Testis (tissue), 2 donors: ENCODE results near the gene SMYD3.

ENCODE experiments used
- POLR2A ChIP-seq: fragments of 450-650 bp; IDR thresholded peaks from one replicate; pipeline ENCODE4 v1.6.1; 2017; ENCODE audit warnings: antibody characterized with exemption, mild to moderate bottlenecking, moderate library complexity
- TF ChIP-seq, protein P1 (sequence below), 3 experiments: fragments of 450-650 bp in 2 of 3; fragments of 200-600 bp in 1 of 3; sonication (generic) in 1 of 3; IDR thresholded peaks; one replicate each; pipeline ENCODE4 v1.5.1; 2016 to 2019; ENCODE audit warnings: antibody characterized with exemption in 3 of 3, mild to moderate bottlenecking in 2 of 3, moderate library complexity in 1 of 3

DNA sequence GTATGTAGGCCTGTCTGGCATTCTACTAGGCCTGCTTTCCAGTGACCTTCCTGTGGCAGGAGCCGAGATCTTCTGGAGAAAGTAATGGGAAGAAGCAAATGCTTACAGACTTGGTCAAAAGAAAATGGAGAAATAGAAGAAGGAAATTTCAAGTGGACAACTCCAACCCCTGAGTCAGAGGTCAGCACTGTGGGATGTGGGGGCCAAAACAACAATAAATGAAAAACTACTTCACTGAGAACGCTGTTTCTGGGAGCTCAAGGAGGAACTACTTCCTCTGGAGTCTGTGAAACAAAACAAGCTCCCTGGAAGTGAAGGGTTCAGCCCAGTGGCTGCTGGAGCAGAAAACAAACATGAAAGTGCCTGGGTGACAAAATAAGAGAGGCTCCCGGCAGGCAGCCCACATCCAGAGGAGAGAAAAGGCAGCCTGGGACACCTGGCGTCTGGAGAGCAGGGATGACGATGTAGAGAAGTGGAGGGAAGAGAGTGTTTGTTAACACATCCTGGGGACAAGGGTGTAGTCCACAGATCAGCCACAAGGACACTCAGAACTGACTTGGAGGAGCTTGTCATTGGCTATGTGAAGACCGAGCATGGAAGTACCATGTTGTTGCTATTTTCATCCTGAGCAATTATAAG lies 355.2 kb downstream of the SMYD3 start:
- TF ChIP-seq, protein P1, sequence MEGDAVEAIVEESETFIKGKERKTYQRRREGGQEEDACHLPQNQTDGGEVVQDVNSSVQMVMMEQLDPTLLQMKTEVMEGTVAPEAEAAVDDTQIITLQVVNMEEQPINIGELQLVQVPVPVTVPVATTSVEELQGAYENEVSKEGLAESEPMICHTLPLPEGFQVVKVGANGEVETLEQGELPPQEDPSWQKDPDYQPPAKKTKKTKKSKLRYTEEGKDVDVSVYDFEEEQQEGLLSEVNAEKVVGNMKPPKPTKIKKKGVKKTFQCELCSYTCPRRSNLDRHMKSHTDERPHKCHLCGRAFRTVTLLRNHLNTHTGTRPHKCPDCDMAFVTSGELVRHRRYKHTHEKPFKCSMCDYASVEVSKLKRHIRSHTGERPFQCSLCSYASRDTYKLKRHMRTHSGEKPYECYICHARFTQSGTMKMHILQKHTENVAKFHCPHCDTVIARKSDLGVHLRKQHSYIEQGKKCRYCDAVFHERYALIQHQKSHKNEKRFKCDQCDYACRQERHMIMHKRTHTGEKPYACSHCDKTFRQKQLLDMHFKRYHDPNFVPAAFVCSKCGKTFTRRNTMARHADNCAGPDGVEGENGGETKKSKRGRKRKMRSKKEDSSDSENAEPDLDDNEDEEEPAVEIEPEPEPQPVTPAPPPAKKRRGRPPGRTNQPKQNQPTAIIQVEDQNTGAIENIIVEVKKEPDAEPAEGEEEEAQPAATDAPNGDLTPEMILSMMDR (IDR thresholded peaks at IDR 0.05): no peak
- no peak for TF ChIP-seq POLR2A
